ENCODE results near the gene TMEM131.
"Not testable (repeated sequence)": the region's sequence is repeated elsewhere in the genome, so short reads cannot be mapped to it uniquely, and the experiment has no call there.

Gene TMEM131

GRCh38 chr2:97995734-97996624, at the start of gene TMEM131:
Gene TMEM131, minus strand, starts transcription at chr2:97995948. Its CDS starts 286 bp downstream, at chr2:97995662.
- DNase-seq: peak; percentile 88

GRCh38 chr2:98044730-98045129, 49.0 kb upstream of the TMEM131 start:
- DNase-seq: not testable (repeated sequence)

GRCh38 chr2:98043101-98043500, 47.4 kb upstream of the TMEM131 start:
- DNase-seq: no peak

- DNase-seq: no peak
Observed at GRCh38 chr2:98040331-98040939, 44.7 kb upstream of the TMEM131 start.

- DNase-seq: no peak
Observed at GRCh38 chr2:98039085-98039756, 43.5 kb upstream of the TMEM131 start.

GRCh38 chr2:98037666-98038336, 42.1 kb upstream of the TMEM131 start:
- DNase-seq: no peak

- no peak for DNase-seq
Observed at GRCh38 chr2:98037206-98037605, 41.5 kb upstream of the TMEM131 start.

GRCh38 chr2:98036349-98037000, 40.7 kb upstream of the TMEM131 start:
- no peak for DNase-seq

GRCh38 chr2:98034745-98035144, 39.0 kb upstream of the TMEM131 start:
- DNase-seq: no peak

GRCh38 chr2:98032086-98032485, 36.3 kb upstream of the TMEM131 start:
- DNase-seq: no peak

- DNase-seq: no peak
Observed at GRCh38 chr2:98029718-98030222, 34.0 kb upstream of the TMEM131 start.

- no peak for DNase-seq
Observed at GRCh38 chr2:98028931-98029717, 33.4 kb upstream of the TMEM131 start.

GRCh38 chr2:98028101-98028561, 32.4 kb upstream of the TMEM131 start:
- DNase-seq: no peak

- DNase-seq: no peak
Observed at GRCh38 chr2:98027538-98027937, 31.8 kb upstream of the TMEM131 start.

GRCh38 chr2:98026927-98027522, 31.3 kb upstream of the TMEM131 start:
- no peak for DNase-seq

- DNase-seq: no peak
Observed at GRCh38 chr2:98026292-98026691, 30.5 kb upstream of the TMEM131 start.

GRCh38 chr2:98025481-98026037, 29.8 kb upstream of the TMEM131 start:
- no peak for DNase-seq

- not testable (repeated sequence) for DNase-seq
Observed at GRCh38 chr2:98022067-98022466, 26.3 kb upstream of the TMEM131 start.

- no peak for DNase-seq
Observed at GRCh38 chr2:98020992-98021713, 25.4 kb upstream of the TMEM131 start.

- DNase-seq: no peak
Observed at GRCh38 chr2:98020516-98020915, 24.8 kb upstream of the TMEM131 start.

Measured in NCI-H2171 (cell line).